H9 (cell line): ENCODE measurements around the gene PKNOX2. TPM values are rescaled to one million over a fixed set of nuclear protein-coding genes. Genes with fewer than 3 reads are reported as not detected.

Source experiments
- DNase-seq: peaks from one replicate; pipeline ENCODE4 v3.0.0-alpha.2; 2017
- H2AFZ ChIP-seq: one replicate; pipeline ENCODE4 v1.6.1; 2013; ENCODE audit warnings: mild to moderate bottlenecking, low read length, control low read depth, moderate library complexity
- H2AK5ac ChIP-seq: 2 replicates; pipeline ENCODE4 v1.6.1; 2013; ENCODE audit warnings: low read length, control low read depth, mixed read lengths; ENCODE audit not compliant: insufficient read length
- H2BK120ac ChIP-seq: one replicate; pipeline ENCODE4 v1.6.1; 2013; ENCODE audit warnings: low read depth, mild to moderate bottlenecking, low read length, control low read depth, inconsistent platforms; ENCODE audit not compliant: poor library complexity, severe bottlenecking
- H2BK12ac ChIP-seq: 2 replicates; pipeline ENCODE4 v1.6.1; 2013; ENCODE audit warnings: low read length, control low read depth, mixed read lengths, low read depth; ENCODE audit not compliant: insufficient read length
- H2BK15ac ChIP-seq: 2 replicates; pipeline ENCODE4 v1.6.1; 2013; ENCODE audit warnings: low read depth, low read length, control low read depth
- H2BK20ac ChIP-seq: one replicate; pipeline ENCODE4 v1.6.1; 2013; ENCODE audit warnings: low read depth, mild to moderate bottlenecking, low read length, control low read depth, inconsistent platforms; ENCODE audit not compliant: poor library complexity, severe bottlenecking
- H2BK5ac ChIP-seq: 2 replicates; pipeline ENCODE4 v1.6.1; 2013; ENCODE audit warnings: low read length, control low read depth, mixed read lengths; ENCODE audit not compliant: insufficient read length
- H3K14ac ChIP-seq: 2 replicates; pipeline ENCODE4 v1.6.1; 2013; ENCODE audit warnings: low read length, control low read depth; ENCODE audit not compliant: insufficient read depth
- H3K18ac ChIP-seq: 2 replicates; pipeline ENCODE4 v1.6.1; 2013; ENCODE audit warnings: low read depth, mild to moderate bottlenecking, mixed read lengths, low read length, control low read depth; ENCODE audit not compliant: insufficient read length
- H3K23ac ChIP-seq: 2 replicates; pipeline ENCODE4 v1.6.1; 2013; ENCODE audit warnings: low read length, control low read depth, mixed read lengths, low read depth; ENCODE audit not compliant: insufficient read length
- H3K23me2 ChIP-seq: 2 replicates; pipeline ENCODE4 v1.6.1; 2013; ENCODE audit warnings: low read depth, mild to moderate bottlenecking, mixed read lengths, low read length, control low read depth; ENCODE audit not compliant: insufficient read length, poor library complexity, severe bottlenecking
- H3K27ac ChIP-seq: 2 replicates; pipeline ENCODE4 v1.5.1; 2013; ENCODE audit warnings: low read length, control low read depth, mixed read lengths, low read depth; ENCODE audit not compliant: insufficient read length
- H3K27me3 ChIP-seq: 2 replicates; pipeline ENCODE4 v1.6.1; 2013; ENCODE audit warnings: low read length, control low read depth, inconsistent platforms; ENCODE audit not compliant: insufficient read depth
- H3K4ac ChIP-seq: 2 replicates; pipeline ENCODE4 v1.6.1; 2013; ENCODE audit warnings: low read depth, mild to moderate bottlenecking, control low read depth, inconsistent platforms, low read length, moderate library complexity
- H3K4me1 ChIP-seq: 2 replicates; pipeline ENCODE4 v1.6.1; 2013; ENCODE audit warnings: low read length, control low read depth, inconsistent platforms; ENCODE audit not compliant: insufficient read depth
- H3K4me2 ChIP-seq: 2 replicates; pipeline ENCODE4 v1.6.1; 2013; ENCODE audit warnings: low read length, control low read depth, mixed read lengths; ENCODE audit not compliant: insufficient read length, insufficient read depth
- H3K56ac ChIP-seq: 2 replicates; pipeline ENCODE4 v1.6.1; 2013; ENCODE audit warnings: low read depth, mild to moderate bottlenecking, mixed read lengths, low read length, control low read depth; ENCODE audit not compliant: insufficient read length
- H3K79me1 ChIP-seq: 2 replicates; pipeline ENCODE4 v1.6.1; 2013; ENCODE audit warnings: low read depth, mild to moderate bottlenecking, moderate library complexity, low read length, control low read depth, inconsistent platforms; ENCODE audit not compliant: insufficient read depth, poor library complexity, severe bottlenecking
- H3K79me2 ChIP-seq: 2 replicates; pipeline ENCODE4 v1.6.1; 2013; ENCODE audit warnings: low read length, control low read depth, inconsistent platforms; ENCODE audit not compliant: insufficient read depth
- H3K9ac ChIP-seq: 2 replicates; pipeline ENCODE4 v1.6.1; 2013; ENCODE audit warnings: low read length, control low read depth, mixed read lengths; ENCODE audit not compliant: insufficient read length; ENCODE audit errors: extremely low read depth
- H3K9me3 ChIP-seq: one replicate; pipeline ENCODE4 v1.6.1; 2013; ENCODE audit warnings: low read depth, low read length, inconsistent platforms; ENCODE audit not compliant: control insufficient read depth
- H3T11ph ChIP-seq: one replicate; pipeline ENCODE4 v1.6.1; 2013; ENCODE audit warnings: mild to moderate bottlenecking, low read length, control low read depth, inconsistent platforms
- H4K20me1 ChIP-seq: one replicate; pipeline ENCODE4 v1.6.1; 2013; ENCODE audit not compliant: control insufficient read depth, insufficient read length, insufficient read depth
- H4K5ac ChIP-seq: 2 replicates; pipeline ENCODE4 v1.6.1; 2013; ENCODE audit warnings: low read depth, mild to moderate bottlenecking, mixed read lengths, low read length, control low read depth; ENCODE audit not compliant: insufficient read length
- H4K8ac ChIP-seq: replicated peaks from 2 replicates; pipeline ENCODE4 v1.6.1; 2013; ENCODE audit warnings: low read length, control low read depth, mixed read lengths, low read depth; ENCODE audit not compliant: insufficient read length
- H4K91ac ChIP-seq: 2 replicates; pipeline ENCODE4 v1.6.1; 2013; ENCODE audit warnings: low read depth, mild to moderate bottlenecking, moderate library complexity, mixed read lengths, low read length, control low read depth; ENCODE audit not compliant: insufficient read length
- H3K27ac Mint-ChIP-seq, 3 experiments: 2 replicates in 2 of 3; 3 replicates in 1 of 3; pipeline ENCODE4 v1.8.0; 2020 to 2021; ENCODE audit warnings: mixed read lengths in 3 of 3, mild to moderate bottlenecking in 1 of 3, moderate library complexity in 1 of 3
- H3K27me3 Mint-ChIP-seq: 2 replicates; pipeline ENCODE4 v1.8.0; 2021; ENCODE audit warnings: low read depth, mild to moderate bottlenecking, moderate library complexity, mixed read lengths
- H3K36me3 Mint-ChIP-seq, 3 experiments: 2 replicates in 2 of 3; 3 replicates in 1 of 3; pipeline ENCODE4 v1.8.0; 2020 to 2021; ENCODE audit warnings: low read depth in 3 of 3, mixed read lengths in 3 of 3; ENCODE audit not compliant: insufficient read depth in 1 of 3
- H3K4me1 Mint-ChIP-seq, 2 experiments: 2 replicates each; pipeline ENCODE4 v1.8.0; 2020; ENCODE audit warnings: mixed read lengths in 2 of 2
- H3K4me3 Mint-ChIP-seq, 2 experiments: 2 replicates in 1 of 2; 3 replicates in 1 of 2; pipeline ENCODE4 v1.8.0; 2020 to 2021; ENCODE audit warnings: mild to moderate bottlenecking in 2 of 2, mixed read lengths in 2 of 2, moderate library complexity in 1 of 2
- H3K9me3 Mint-ChIP-seq, 2 experiments: 2 replicates in 1 of 2; 3 replicates in 1 of 2; pipeline ENCODE4 v1.8.0; 2020; ENCODE audit warnings: mild to moderate bottlenecking in 2 of 2, mixed read lengths in 2 of 2, moderate library complexity in 1 of 2
- WGBS: extraction: QIAGEN DNeasy Blood & Tissue Kit; methylation state at CpG from one replicate; pipeline ENCODE4 v1.1.7; 2013; ENCODE audit warnings: missing lambda C conversion rate, low lambda C conversion rate, mixed read lengths; ENCODE audit not compliant: insufficient read length; ENCODE audit errors: extremely low coverage; 5-methylcytosine and 5-hydroxymethylcytosine counted together
- total RNA-seq: library from RNA; stranded (reverse); gene quantifications from 2 replicates; pipeline ENCODE4 v1.2.1, GENCODE V29; 2021
- TF ChIP-seq, protein P1 (sequence below): fragments of 200-600 bp; sonication (generic); conservative IDR thresholded peaks from 3 replicates; pipeline ENCODE4 v1.8.0; 2021; ENCODE audit warnings: antibody characterized with exemption, mild to moderate bottlenecking

Gene PKNOX2
- total RNA-seq, 1 experiment from 2014 or later, result 1.3 TPM

DNA sequence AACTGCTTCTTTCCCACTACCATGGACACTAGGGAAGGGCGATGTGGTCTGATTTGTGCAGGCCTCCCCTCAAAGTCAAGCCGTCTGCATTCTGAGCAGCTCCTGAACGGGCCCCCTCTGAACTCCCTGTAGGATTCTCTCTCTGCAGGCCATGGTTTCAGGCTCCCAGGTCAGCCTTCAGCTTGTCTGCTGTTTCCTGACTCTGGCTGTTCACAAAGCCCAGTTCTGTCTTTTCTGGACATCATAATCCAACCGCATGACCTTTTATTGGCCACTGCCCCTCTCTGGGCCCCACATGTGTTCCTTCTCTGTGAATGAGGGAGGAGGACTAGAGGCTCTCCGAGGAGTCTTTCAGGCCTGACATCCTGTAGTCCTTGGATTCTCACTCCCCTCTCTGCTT, 170.6 kb downstream of the PKNOX2 start:
- TF ChIP-seq, protein P1, sequence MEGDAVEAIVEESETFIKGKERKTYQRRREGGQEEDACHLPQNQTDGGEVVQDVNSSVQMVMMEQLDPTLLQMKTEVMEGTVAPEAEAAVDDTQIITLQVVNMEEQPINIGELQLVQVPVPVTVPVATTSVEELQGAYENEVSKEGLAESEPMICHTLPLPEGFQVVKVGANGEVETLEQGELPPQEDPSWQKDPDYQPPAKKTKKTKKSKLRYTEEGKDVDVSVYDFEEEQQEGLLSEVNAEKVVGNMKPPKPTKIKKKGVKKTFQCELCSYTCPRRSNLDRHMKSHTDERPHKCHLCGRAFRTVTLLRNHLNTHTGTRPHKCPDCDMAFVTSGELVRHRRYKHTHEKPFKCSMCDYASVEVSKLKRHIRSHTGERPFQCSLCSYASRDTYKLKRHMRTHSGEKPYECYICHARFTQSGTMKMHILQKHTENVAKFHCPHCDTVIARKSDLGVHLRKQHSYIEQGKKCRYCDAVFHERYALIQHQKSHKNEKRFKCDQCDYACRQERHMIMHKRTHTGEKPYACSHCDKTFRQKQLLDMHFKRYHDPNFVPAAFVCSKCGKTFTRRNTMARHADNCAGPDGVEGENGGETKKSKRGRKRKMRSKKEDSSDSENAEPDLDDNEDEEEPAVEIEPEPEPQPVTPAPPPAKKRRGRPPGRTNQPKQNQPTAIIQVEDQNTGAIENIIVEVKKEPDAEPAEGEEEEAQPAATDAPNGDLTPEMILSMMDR, result no peak
- H4K20me1 ChIP-seq, result no peaks in the 10 kb centered on the region
- H4K5ac ChIP-seq, result no peak overlapping the region
- no peak overlapping the region for H2AFZ ChIP-seq
- H3K23me2 ChIP-seq, result no peaks in the 10 kb centered on the region
- H3K56ac ChIP-seq, result no peak overlapping the region
- WGBS, result no CpG with 5 or more reads among the region's 5 CpGs
- no peak overlapping the region for H3K23ac ChIP-seq
- H3K9ac ChIP-seq, result no peak overlapping the region
- no peak overlapping the region for H2BK20ac ChIP-seq
- no peak overlapping the region for H2BK120ac ChIP-seq
- no peak overlapping the region for H3K27ac ChIP-seq
- no peaks in the 10 kb centered on the region for H3K79me1 ChIP-seq
- no peak overlapping the region for H2BK12ac ChIP-seq
- H3T11ph ChIP-seq, result no peak overlapping the region
- no peak overlapping the region for H2BK5ac ChIP-seq
- no peak for DNase-seq
- H3K9me3 ChIP-seq, result no peaks in the 10 kb centered on the region
- peaks cover 12% of the 10 kb centered on the region for H3K27me3 Mint-ChIP-seq
- no peak overlapping the region for H2BK15ac ChIP-seq
- H3K4me1 ChIP-seq, result no peaks in the 10 kb centered on the region
- no peaks in the 10 kb centered on the region for H3K9me3 Mint-ChIP-seq
- H3K79me2 ChIP-seq, result no peaks in the 10 kb centered on the region
- peaks cover 17 to 19% of the 10 kb centered on the region in 2 experiments for H3K4me1 Mint-ChIP-seq
- H3K36me3 Mint-ChIP-seq, result no peaks in the 10 kb centered on the region
- H4K8ac ChIP-seq, result no peak overlapping the region
- no peak overlapping the region for H3K18ac ChIP-seq
- no peak overlapping the region for H3K14ac ChIP-seq
- no peak overlapping the region for H3K4ac ChIP-seq
- no peak overlapping the region for H3K4me2 ChIP-seq
- H3K4me3 Mint-ChIP-seq, result no peak overlapping the region
- H3K27ac Mint-ChIP-seq, result no peak overlapping the region
- no peak overlapping the region for H2AK5ac ChIP-seq
- no peaks in the 10 kb centered on the region for H3K27me3 ChIP-seq
- no peak overlapping the region for H4K91ac ChIP-seq
